GM12864 (cell line): ENCODE measurements around the gene SV2C.
"Not testable (repeated sequence)": the region's sequence is repeated elsewhere in the genome, so short reads cannot be mapped to it uniquely, and the experiment has no call there.

Experiments used
- DNase-seq: peaks from one replicate; pipeline ENCODE4 v3.0.0-alpha.2; 2011; ENCODE audit warnings: low read depth
- H3K4me3 ChIP-seq: 2 replicates; pipeline ENCODE4 v1.5.1; 2011; ENCODE audit warnings: mild to moderate bottlenecking, low read depth, low read length, control low read depth
- TF ChIP-seq, protein P1 (sequence below): IDR thresholded peaks from 2 replicates; pipeline ENCODE4 v1.5.1; 2011; ENCODE audit warnings: low read depth, mild to moderate bottlenecking, moderate library complexity, low read length, control low read depth, inconsistent platforms; ENCODE audit errors: missing control alignments

Gene SV2C

DNA sequence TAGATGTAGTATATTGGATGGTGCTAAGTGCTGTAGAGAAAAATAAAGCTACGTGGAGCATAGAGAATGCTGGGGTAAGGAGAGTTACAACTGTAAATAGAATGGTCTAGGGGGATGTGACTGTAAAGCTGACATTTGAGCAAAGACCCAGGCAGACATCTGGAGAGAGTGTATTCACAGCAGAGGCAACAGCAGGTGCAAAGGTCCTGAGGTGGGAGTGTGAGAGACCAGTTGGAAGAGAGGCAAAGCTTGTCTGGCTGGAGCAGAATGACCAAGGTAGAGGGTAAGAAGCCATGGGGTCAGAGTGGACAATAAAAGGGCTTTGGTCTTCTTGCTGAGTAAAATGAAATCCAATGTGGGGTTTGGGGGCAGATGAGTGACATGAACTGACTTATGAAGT lies 227.0 kb downstream of the SV2C start:
- TF ChIP-seq, protein P1, sequence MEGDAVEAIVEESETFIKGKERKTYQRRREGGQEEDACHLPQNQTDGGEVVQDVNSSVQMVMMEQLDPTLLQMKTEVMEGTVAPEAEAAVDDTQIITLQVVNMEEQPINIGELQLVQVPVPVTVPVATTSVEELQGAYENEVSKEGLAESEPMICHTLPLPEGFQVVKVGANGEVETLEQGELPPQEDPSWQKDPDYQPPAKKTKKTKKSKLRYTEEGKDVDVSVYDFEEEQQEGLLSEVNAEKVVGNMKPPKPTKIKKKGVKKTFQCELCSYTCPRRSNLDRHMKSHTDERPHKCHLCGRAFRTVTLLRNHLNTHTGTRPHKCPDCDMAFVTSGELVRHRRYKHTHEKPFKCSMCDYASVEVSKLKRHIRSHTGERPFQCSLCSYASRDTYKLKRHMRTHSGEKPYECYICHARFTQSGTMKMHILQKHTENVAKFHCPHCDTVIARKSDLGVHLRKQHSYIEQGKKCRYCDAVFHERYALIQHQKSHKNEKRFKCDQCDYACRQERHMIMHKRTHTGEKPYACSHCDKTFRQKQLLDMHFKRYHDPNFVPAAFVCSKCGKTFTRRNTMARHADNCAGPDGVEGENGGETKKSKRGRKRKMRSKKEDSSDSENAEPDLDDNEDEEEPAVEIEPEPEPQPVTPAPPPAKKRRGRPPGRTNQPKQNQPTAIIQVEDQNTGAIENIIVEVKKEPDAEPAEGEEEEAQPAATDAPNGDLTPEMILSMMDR: no peak
- no peak overlapping the region for H3K4me3 ChIP-seq
- no peak for DNase-seq

DNA sequence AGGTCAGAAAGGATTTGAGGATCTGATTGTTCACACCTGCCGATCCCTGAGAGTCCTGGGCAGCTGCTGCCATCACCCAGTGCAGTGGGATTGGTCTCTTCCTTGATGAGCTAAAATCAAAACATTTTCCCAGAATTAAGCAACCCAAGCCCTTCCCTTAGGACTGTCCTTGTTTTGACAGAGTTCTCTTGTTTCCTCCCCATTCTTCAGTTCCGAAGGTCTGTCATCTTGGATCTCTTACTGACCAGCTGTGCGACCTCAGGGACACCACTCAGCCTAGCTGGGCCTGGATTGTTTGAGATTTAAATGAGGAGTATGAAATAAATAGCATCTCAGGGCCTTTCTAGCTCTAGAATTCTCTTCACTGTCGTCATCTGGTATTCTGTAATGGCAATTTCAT lies 229.6 kb downstream of the SV2C start:
- DNase-seq: no peak
- H3K4me3 ChIP-seq: no peak overlapping the region
- TF ChIP-seq, protein P1: no peak

GRCh38 chr5:76314643-76315042 lies 231.5 kb downstream of the SV2C start:
- TF ChIP-seq, protein P1: no peak
- no peak for DNase-seq
- H3K4me3 ChIP-seq: no peak overlapping the region

GRCh38 chr5:76319673-76320072 lies 236.5 kb downstream of the SV2C start:
- no peak for DNase-seq

GRCh38 chr5:76323494-76323893 lies 240.3 kb downstream of the SV2C start:
- H3K4me3 ChIP-seq, DNase-seq: not testable (repeated sequence)

More at GRCh38 chr5:76319673-76320072, 236.5 kb downstream of the SV2C start:
- TF ChIP-seq, protein P1: no peak
- no peak overlapping the region for H3K4me3 ChIP-seq

DNA sequence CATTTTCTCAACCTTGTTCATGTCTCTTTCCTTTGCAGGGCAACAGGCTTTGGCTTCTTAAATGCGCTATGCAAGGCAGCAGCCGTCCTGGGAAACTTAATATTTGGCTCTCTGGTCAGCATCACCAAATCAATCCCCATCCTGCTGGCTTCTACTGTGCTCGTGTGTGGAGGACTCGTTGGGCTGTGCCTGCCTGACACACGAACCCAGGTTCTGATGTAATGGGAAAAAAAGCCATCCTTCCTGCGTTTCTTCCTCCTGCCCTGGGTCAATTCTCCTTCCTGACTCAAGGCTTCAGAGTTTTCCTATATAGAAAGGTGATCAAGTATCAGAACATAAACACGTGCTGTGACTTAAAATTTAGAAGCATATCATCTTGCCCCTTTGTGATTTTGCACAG lies 242.1 kb downstream of the SV2C start:
- TF ChIP-seq, protein P1: no peak

GRCh38 chr5:76325876-76326491 lies 242.8 kb downstream of the SV2C start:
- no peak overlapping the region for H3K4me3 ChIP-seq
- no peak for DNase-seq
- TF ChIP-seq, protein P1: no peak

More for the DNA sequence above, 242.1 kb downstream of the SV2C start:
- DNase-seq: no peak
- H3K4me3 ChIP-seq: no peak overlapping the region
